ENCODE results near the gene OR10A4.

DNA sequence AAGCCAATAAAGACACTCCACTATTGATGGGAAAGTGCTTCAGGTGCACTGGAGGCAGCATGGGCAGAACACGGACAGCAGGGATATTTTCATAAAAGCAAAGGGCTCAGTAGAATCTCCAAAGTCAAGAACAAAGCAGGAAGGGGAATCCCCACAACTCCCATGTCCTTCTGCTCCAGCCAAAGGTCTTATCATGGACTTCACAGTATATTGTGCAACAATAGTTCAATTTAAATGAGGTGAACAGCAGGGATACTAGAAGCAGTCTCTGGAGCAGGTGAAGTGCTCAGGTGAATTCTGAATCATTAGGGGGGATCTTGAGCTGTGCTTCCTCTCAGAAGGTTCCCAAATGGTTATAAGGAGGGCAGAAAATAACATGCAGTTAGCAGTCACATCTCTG lies 22.5 kb downstream of the OR10A4 start:
- TF ChIP-seq, protein P1, sequence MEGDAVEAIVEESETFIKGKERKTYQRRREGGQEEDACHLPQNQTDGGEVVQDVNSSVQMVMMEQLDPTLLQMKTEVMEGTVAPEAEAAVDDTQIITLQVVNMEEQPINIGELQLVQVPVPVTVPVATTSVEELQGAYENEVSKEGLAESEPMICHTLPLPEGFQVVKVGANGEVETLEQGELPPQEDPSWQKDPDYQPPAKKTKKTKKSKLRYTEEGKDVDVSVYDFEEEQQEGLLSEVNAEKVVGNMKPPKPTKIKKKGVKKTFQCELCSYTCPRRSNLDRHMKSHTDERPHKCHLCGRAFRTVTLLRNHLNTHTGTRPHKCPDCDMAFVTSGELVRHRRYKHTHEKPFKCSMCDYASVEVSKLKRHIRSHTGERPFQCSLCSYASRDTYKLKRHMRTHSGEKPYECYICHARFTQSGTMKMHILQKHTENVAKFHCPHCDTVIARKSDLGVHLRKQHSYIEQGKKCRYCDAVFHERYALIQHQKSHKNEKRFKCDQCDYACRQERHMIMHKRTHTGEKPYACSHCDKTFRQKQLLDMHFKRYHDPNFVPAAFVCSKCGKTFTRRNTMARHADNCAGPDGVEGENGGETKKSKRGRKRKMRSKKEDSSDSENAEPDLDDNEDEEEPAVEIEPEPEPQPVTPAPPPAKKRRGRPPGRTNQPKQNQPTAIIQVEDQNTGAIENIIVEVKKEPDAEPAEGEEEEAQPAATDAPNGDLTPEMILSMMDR (IDR thresholded peaks at IDR 0.05 in 8 of 11, conservative IDR thresholded peaks at IDR 0.05 in 3 of 11), result no peak
- no peak for TF ChIP-seq POLR2AphosphoS5 (IDR thresholded peaks at IDR 0.05)
- TF ChIP-seq POLR2A (IDR thresholded peaks at IDR 0.05), result no peak

All from spleen (tissue), 7 donors.